SK-N-MC (cell line): ENCODE results near the gene PLXNA2.

ENCODE experiments used
- DNase-seq: peaks from one replicate; pipeline ENCODE4 v3.0.0-alpha.2; 2011; ENCODE audit warnings: low read depth, low spot score
- H3K27ac ChIP-seq: fragments of 200-600 bp; sonication (generic); 2 replicates; pipeline ENCODE4 v1.5.1; 2016; ENCODE audit warnings: mixed run types
- H3K36me3 ChIP-seq: fragments of 200-600 bp; sonication (generic); 2 replicates; pipeline ENCODE4 v1.6.1; 2017; ENCODE audit warnings: antibody characterized with exemption, low read length, mixed read lengths; ENCODE audit not compliant: insufficient read depth
- H3K4me3 ChIP-seq: fragments of 200-600 bp; sonication (generic); 2 replicates; pipeline ENCODE4 v1.5.1; 2016
- H3K9ac ChIP-seq: fragments of 200-600 bp; sonication (generic); 2 replicates; pipeline ENCODE4 v1.8.0; 2017; ENCODE audit warnings: mixed run types, mixed read lengths; ENCODE audit not compliant: insufficient read length
- H3K9me3 ChIP-seq: fragments of 200-600 bp; sonication (generic); 2 replicates; pipeline ENCODE4 v1.6.1; 2017; ENCODE audit warnings: low read depth, mild to moderate bottlenecking, antibody characterized with exemption, low read length, moderate library complexity, mixed read lengths
- EZH2 ChIP-seq: fragments of 200-600 bp; sonication (generic); IDR thresholded peaks from one replicate; pipeline ENCODE4 v1.6.1; 2017; ENCODE audit warnings: antibody characterized with exemption
- FOXP2 ChIP-seq: optimal IDR thresholded peaks from 2 replicates; pipeline ENCODE3; 2011; ENCODE audit warnings: mild to moderate bottlenecking, moderate library complexity; ENCODE audit not compliant: insufficient read depth; ENCODE audit errors: extremely low read length, control extremely low read depth
- POLR2AphosphoS5 ChIP-seq: IDR thresholded peaks from 2 replicates; pipeline ENCODE4 v1.6.1; 2012; ENCODE audit warnings: mild to moderate bottlenecking, low read depth, low read length, borderline replicate concordance

Gene PLXNA2

DNA sequence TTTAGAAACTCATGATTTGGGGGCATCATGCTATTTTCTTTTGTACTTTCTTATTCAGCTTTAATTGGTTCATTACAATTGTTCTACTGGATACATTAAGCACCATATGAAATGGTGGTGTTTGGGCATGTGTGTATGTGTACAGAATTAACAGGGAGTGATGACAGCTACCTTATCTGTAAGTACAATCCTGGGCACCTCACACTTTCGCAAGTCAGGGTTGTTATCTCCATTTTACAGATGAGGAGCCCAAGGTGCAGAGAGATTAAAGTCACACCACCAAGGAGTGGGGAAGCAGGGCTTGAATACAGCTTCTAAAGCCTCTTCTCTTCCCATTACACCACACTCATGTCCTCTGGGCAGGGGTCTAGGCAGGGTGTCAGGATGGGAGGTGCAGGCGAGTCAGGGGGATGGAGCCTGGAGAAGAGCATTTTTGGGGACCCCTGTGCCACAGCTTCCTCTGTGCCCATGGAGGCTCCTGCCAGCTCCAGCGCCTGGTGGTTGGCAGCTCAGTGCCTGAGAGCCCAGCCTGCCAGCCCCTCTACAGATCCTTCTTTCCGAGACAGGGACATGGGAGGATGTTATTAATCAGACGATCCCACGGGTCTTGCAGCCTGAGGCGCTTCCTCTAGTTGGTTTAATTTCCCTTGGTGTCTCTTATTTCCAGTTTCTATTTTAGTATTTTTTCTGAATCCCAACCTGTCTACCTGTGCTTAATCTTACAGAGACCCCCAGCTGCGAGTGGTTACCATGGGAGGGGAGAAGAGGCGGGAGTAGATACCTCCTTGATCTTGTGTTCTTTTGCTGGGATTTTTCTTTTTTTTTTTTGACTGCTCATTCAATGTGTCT is 207.0 kb downstream of the PLXNA2 start:
- Histone ChIP-seq H3K36me3 (no peaks in the 10 kb centered on the region), H3K9ac (no peak overlapping the region), H3K9me3 (no peaks in the 10 kb centered on the region), H3K4me3 (no peak overlapping the region), H3K27ac (no peak overlapping the region)
- TF ChIP-seq EZH2: no peak
- no peak for TF ChIP-seq POLR2AphosphoS5
- no peak for TF ChIP-seq FOXP2
- no peak for DNase-seq

DNA sequence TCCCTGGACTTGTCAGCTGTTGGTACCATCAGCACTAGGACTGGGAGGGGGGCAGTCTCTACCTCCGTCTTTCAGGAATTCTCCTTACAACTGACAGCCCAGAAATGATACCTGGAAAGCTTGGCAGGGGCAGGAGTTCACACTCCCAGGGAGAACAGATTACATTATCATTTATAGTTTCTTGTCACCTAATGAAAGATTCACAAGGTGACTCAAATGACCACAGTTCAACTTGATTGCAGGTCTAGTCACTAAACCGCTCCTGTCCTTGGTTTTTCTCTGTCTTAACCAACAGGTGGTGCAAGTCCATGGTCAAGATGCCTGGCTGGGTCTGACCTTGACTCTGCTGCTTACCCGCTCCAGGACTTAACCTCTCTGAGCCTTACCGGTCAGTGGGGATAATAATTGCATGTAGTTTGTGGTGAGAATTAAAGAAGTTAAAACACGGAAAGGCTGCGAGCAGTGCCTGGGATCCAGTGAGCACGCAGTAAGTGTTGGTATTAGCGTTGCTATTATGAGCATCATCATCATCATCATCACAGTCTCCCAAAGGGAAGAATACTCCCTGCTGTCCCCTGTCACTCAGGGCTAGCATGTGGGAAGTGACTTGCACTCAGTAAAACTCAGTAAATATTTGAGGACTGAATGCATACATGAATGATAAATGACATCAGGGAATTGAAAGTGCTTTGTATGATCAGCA is 207.9 kb downstream of the PLXNA2 start:
- no peak for TF ChIP-seq EZH2
- no peak for TF ChIP-seq POLR2AphosphoS5
- TF ChIP-seq FOXP2: no peak
- Histone ChIP-seq H3K9me3 (no peaks in the 10 kb centered on the region), H3K9ac (no peak overlapping the region), H3K4me3 (no peak overlapping the region), H3K27ac (no peak overlapping the region), H3K36me3 (no peaks in the 10 kb centered on the region)
- DNase-seq: no peak

DNA sequence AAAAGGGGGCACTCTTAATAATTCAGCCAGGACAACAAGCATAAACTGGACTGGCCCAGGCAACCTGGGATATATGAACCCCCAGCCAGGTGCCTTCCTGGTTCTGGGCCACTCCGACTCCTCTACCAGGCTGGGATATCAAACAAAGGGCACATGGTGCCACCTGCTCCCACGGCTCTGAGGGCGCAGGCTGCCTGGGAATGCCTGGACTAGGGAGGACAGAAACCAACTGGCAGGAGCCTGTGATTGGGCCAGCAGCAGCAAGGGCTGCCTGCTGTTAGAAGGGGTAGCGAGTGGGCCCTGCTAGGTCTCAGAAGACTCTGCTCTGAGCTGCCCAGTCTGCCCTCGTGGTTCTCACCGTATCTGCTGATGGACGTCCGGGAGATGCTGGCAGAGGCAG is 210.0 kb downstream of the PLXNA2 start:
- Histone ChIP-seq H3K9me3 (no peaks in the 10 kb centered on the region), H3K4me3 (no peak overlapping the region), H3K36me3 (no peaks in the 10 kb centered on the region), H3K9ac (no peak overlapping the region), H3K27ac (no peak overlapping the region)
- no peak for DNase-seq
- TF ChIP-seq EZH2 (no peak), FOXP2 (no peak), POLR2AphosphoS5 (no peak)

DNA sequence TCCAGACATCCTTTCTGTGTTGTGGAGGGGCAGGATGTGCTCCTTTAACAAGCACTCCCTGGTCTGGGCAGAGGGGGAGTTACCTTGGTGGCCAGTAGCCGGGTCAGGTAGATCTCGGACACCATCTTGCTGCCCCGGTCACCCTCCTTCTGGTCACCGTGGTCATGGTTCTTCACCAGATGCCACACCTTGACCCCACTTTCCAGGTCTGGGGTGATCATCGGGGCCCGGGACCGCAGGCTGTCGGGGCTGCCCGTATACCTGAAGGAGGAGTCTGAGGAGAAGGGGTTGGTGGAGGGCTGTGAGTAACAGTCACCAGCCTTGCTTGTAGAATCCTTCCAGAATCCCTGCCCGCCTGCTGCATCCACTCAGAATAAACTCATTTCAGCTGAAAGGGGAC is 210.9 kb downstream of the PLXNA2 start:
- Histone ChIP-seq H3K36me3 (no peaks in the 10 kb centered on the region), H3K9ac (no peak overlapping the region), H3K27ac (no peak overlapping the region), H3K4me3 (no peak overlapping the region), H3K9me3 (no peaks in the 10 kb centered on the region)
- TF ChIP-seq FOXP2 (no peak), EZH2 (no peak), POLR2AphosphoS5 (no peak)
- DNase-seq: no peak

DNA sequence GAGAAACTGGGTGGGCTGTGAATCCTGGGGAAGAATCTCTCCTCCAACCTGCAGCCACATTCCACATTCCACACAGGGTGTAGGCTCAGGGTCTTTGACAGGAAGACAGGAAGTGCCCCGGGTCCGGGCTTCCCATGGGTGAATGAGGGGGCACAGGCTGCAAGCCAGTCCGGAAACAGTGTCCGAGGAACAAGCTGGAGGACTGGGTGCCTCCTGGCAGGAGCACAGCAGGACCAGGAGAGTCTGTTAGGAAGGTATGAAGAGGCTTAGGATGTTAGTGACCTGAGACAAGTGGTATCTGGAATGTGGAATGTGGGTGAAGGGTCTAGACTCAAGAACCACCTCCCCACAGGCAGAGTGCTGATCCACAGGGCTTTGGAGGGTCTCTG is 212.3 kb downstream of the PLXNA2 start:
- Histone ChIP-seq H3K36me3 (no peaks in the 10 kb centered on the region), H3K27ac (no peak overlapping the region), H3K9ac (no peak overlapping the region), H3K9me3 (no peaks in the 10 kb centered on the region), H3K4me3 (no peak overlapping the region)
- DNase-seq: no peak
- no peak for TF ChIP-seq EZH2
- TF ChIP-seq POLR2AphosphoS5: no peak
- no peak for TF ChIP-seq FOXP2

DNA sequence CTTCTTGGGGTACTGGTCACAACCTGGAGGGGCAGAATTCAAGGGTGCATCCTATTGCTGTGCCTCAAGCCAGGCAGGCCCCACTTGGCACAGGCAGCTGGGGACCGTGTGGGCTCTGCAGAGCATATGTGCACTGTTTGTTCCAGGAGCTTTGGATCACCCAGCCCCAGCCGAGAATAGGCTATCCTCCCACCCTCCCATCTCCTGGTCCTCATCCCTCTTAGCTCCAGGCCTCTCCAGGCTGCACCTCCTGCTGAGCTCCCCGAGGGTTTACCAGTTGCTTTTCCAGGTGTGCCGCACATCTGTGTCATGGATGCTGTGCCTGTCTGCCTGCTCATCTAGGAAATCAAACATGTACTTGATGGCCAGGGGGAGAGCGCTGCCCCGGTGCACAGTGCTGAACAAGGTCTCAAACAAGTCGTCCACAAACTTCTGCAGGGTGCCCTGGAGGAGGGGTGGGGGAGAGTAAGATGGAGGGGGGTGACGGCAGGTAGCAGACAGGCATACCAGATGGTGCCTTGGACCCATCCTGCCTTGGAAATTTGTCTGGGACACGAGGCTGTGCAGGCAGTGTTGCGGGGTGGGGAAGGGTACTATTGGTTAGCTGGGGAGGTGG is 212.8 kb downstream of the PLXNA2 start:
- no peak for DNase-seq
- TF ChIP-seq POLR2AphosphoS5 (no peak), FOXP2 (no peak), EZH2 (no peak)

DNA sequence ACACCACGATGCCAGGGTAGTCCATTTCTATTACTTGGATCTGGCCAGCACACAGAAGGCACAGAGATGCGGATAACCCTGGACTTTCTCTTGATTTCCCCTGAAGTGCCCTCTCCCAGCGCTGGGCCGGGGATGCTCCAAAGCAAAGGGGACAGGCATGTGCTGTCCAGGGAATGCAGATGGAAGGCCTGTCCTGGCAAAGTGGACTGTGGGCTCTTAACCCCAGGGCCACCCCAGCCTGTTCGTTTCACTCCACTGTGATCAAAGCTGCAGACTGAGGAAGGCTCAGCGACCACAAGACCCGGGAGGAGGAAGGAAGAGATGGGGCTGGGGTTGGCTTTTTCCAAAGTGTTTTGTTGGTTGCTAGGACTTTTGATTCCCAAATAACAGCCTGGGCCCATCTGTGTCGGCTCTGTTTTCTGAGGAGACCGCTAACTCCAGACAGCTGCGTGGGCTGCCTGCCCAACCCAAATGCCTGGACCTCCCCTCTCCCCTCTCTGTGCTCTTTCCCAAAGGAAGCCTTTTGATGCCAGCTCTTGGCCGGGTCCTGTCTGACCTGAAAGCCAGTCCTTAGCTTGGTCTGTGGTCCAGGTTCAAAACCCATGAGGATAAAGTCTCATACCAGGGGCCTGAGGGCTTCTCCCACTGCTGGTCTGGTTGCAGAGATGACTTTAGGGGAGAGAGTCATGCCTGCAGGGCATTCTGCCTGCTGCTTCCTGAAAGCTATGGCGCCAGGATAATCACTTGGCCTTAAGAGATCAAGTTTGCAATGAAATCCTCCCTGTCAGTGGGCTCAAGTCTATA is 213.7 kb downstream of the PLXNA2 start:
- H3K27ac ChIP-seq: no peak overlapping the region
- H3K9me3 ChIP-seq: no peaks in the 10 kb centered on the region
- no peak for DNase-seq
- TF ChIP-seq POLR2AphosphoS5 (no peak), EZH2 (no peak), FOXP2 (no peak)
- H3K4me3 ChIP-seq: no peak overlapping the region
- no peaks in the 10 kb centered on the region for H3K36me3 ChIP-seq
- H3K9ac ChIP-seq: no peak overlapping the region

More for the DNA sequence above, 212.8 kb downstream of the PLXNA2 start:
- no peak overlapping the region for H3K27ac ChIP-seq
- no peaks in the 10 kb centered on the region for H3K36me3 ChIP-seq
- no peak overlapping the region for H3K9ac ChIP-seq
- H3K9me3 ChIP-seq: no peaks in the 10 kb centered on the region
- H3K4me3 ChIP-seq: no peak overlapping the region
